Measurements from ENCODE around the gene COX4I2.

The COX4I2 gene

GRCh38 chr20:31677553-31678260 is 40.0 kb downstream of the COX4I2 start:
- DNase-seq (ENCODE audit: low spot score): no peak

GRCh38 chr20:31678389-31679356 is 41.0 kb downstream of the COX4I2 start:
- no peak for DNase-seq (ENCODE audit: low spot score)

GRCh38 chr20:31679357-31680285 is 41.9 kb downstream of the COX4I2 start:
- DNase-seq (ENCODE audit: low spot score): no peak

- no peak for DNase-seq (ENCODE audit: low spot score)
Measured at GRCh38 chr20:31680286-31681127, 42.8 kb downstream of the COX4I2 start.

- DNase-seq (ENCODE audit: low spot score): no peak
Measured at GRCh38 chr20:31681128-31681727, 43.5 kb downstream of the COX4I2 start.

GRCh38 chr20:31681769-31682168 is 44.1 kb downstream of the COX4I2 start:
- no peak for DNase-seq (ENCODE audit: low spot score)

GRCh38 chr20:31682352-31682751 is 44.6 kb downstream of the COX4I2 start:
- no peak for DNase-seq (ENCODE audit: low spot score)

- no peak for DNase-seq (ENCODE audit: low spot score)
Measured at GRCh38 chr20:31682927-31683326, 45.2 kb downstream of the COX4I2 start.

- no peak for DNase-seq (ENCODE audit: low spot score)
Measured at GRCh38 chr20:31684153-31685015, 46.7 kb downstream of the COX4I2 start.

GRCh38 chr20:31685853-31686643 is 48.3 kb downstream of the COX4I2 start:
- no peak for DNase-seq (ENCODE audit: low spot score)

- no peak for DNase-seq (ENCODE audit: low spot score)
Measured at GRCh38 chr20:31687777-31688176, 50.1 kb downstream of the COX4I2 start.

GRCh38 chr20:31689141-31689540 is 51.4 kb downstream of the COX4I2 start:
- no peak for DNase-seq (ENCODE audit: low spot score)

GRCh38 chr20:31690124-31690666 is 52.5 kb downstream of the COX4I2 start:
- no peak for DNase-seq (ENCODE audit: low spot score)

- DNase-seq (ENCODE audit: low spot score): no peak
Measured at GRCh38 chr20:31691646-31692275, 54.0 kb downstream of the COX4I2 start.

- DNase-seq (ENCODE audit: low spot score): no peak
Measured at GRCh38 chr20:31693402-31693801, 55.7 kb downstream of the COX4I2 start.

- no peak for DNase-seq (ENCODE audit: low spot score)
Measured at GRCh38 chr20:31693987-31694661, 56.4 kb downstream of the COX4I2 start.

Data from CD4-positive, alpha-beta T cell treated with Interleukin-15 for 4 hours (primary cell).